Parathyroid adenoma (tissue), 2 donors: ENCODE data around the gene GALNT16.
A peak's percentile ranks its signal among the peaks of the same experiment; 100 is the strongest.

Experiments
- H2AFZ ChIP-seq: fragments of 300-600 bp; sonication (generic); one replicate; pipeline ENCODE4 v1.7.0; 2017; ENCODE audit warnings: antibody characterized with exemption, mild to moderate bottlenecking
- H3K27ac ChIP-seq: fragments of 300-600 bp; sonication (generic); one replicate; pipeline ENCODE4 v1.7.0; 2017
- H3K27me3 ChIP-seq: fragments of 300-600 bp; sonication (generic); one replicate; pipeline ENCODE4 v1.7.0; 2017; ENCODE audit warnings: low read length; ENCODE audit not compliant: control insufficient read depth, insufficient read depth
- H3K36me3 ChIP-seq: fragments of 300-600 bp; sonication (generic); one replicate; pipeline ENCODE4 v1.7.0; 2017; ENCODE audit warnings: low read length; ENCODE audit not compliant: control insufficient read depth, insufficient read depth
- H3K4me1 ChIP-seq: fragments of 300-600 bp; sonication (generic); one replicate; pipeline ENCODE4 v1.7.0; 2017; ENCODE audit warnings: control low read depth
- H3K4me2 ChIP-seq: fragments of 300-600 bp; sonication (generic); one replicate; pipeline ENCODE4 v1.7.0; 2017; ENCODE audit warnings: low read length
- H3K4me3 ChIP-seq: fragments of 300-600 bp; sonication (generic); one replicate; pipeline ENCODE4 v1.7.0; 2017; ENCODE audit warnings: low read depth, low read length
- H3K79me2 ChIP-seq: fragments of 300-600 bp; sonication (generic); one replicate; pipeline ENCODE4 v1.7.0; 2017; ENCODE audit warnings: control low read depth
- H3K9ac ChIP-seq: fragments of 300-600 bp; sonication (generic); one replicate; pipeline ENCODE4 v1.7.0; 2017; ENCODE audit warnings: mild to moderate bottlenecking
- H3K9me3 ChIP-seq: fragments of 300-600 bp; sonication (generic); one replicate; pipeline ENCODE4 v1.7.0; 2017; ENCODE audit warnings: low read length; ENCODE audit not compliant: control insufficient read depth
- CTCF ChIP-seq: fragments of 300-600 bp; sonication (generic); IDR thresholded peaks from one replicate; pipeline ENCODE4 v1.7.0; 2017; ENCODE audit warnings: antibody characterized with exemption, mild to moderate bottlenecking
- donor health status: primary hyperparathyroidism.

The GALNT16 gene

GRCh38 chr14:69249603-69250002 lies 10.4 kb upstream of the GALNT16 start:
- H3K27ac ChIP-seq = no peak overlapping the region
- H3K9me3 ChIP-seq = no peaks in the 10 kb centered on the region
- no peak for TF ChIP-seq CTCF

GRCh38 chr14:69252851-69253250 lies 7.1 kb upstream of the GALNT16 start:
- no peak for TF ChIP-seq CTCF
- H3K4me3 ChIP-seq = no peak overlapping the region
- H3K36me3 ChIP-seq = no peaks in the 10 kb centered on the region
- H3K4me1 ChIP-seq = no peaks in the 10 kb centered on the region
- H3K27ac ChIP-seq = no peak overlapping the region
- H3K9me3 ChIP-seq = no peaks in the 10 kb centered on the region
- H2AFZ ChIP-seq = no peak overlapping the region
- no peaks in the 10 kb centered on the region for H3K79me2 ChIP-seq
- no peaks in the 10 kb centered on the region for H3K27me3 ChIP-seq
- H3K9ac ChIP-seq = no peak overlapping the region
- H3K4me2 ChIP-seq = no peak overlapping the region

More at GRCh38 chr14:69249603-69250002, 10.4 kb upstream of the GALNT16 start:
- no peak overlapping the region for H3K9ac ChIP-seq
- H3K4me2 ChIP-seq = no peak overlapping the region
- no peaks in the 10 kb centered on the region for H3K36me3 ChIP-seq
- H3K27me3 ChIP-seq = no peaks in the 10 kb centered on the region
- H2AFZ ChIP-seq = no peak overlapping the region
- no peaks in the 10 kb centered on the region for H3K4me1 ChIP-seq
- no peak overlapping the region for H3K4me3 ChIP-seq
- H3K79me2 ChIP-seq = no peaks in the 10 kb centered on the region

- H3K27ac ChIP-seq = no peak overlapping the region
- peak overlapping the region; percentile 50 for H2AFZ ChIP-seq
- no peak overlapping the region for H3K4me3 ChIP-seq
- no peaks in the 10 kb centered on the region for H3K36me3 ChIP-seq
- TF ChIP-seq CTCF = no peak
- H3K9me3 ChIP-seq = no peaks in the 10 kb centered on the region
- H3K27me3 ChIP-seq = no peaks in the 10 kb centered on the region
- H3K4me2 ChIP-seq = peak overlapping the region; percentile 68
- H3K79me2 ChIP-seq = no peaks in the 10 kb centered on the region
- H3K4me1 ChIP-seq = peaks cover 6% of the 10 kb centered on the region
- no peak overlapping the region for H3K9ac ChIP-seq
These were observed 811 bp upstream of the GALNT16 start for GRCh38 chr14:69259168-69259526.

- TF ChIP-seq CTCF = no peak
- Histone ChIP-seq H3K27ac (no peak overlapping the region), H3K9me3 (no peaks in the 10 kb centered on the region), H3K27me3 (no peaks in the 10 kb centered on the region), H3K4me1 (peaks cover 6% of the 10 kb centered on the region), H3K4me3 (no peak overlapping the region), H2AFZ (peak overlapping the region; percentile 81), H3K79me2 (no peaks in the 10 kb centered on the region), H3K9ac (no peak overlapping the region), H3K4me2 (peak overlapping the region; percentile 68), H3K36me3 (no peaks in the 10 kb centered on the region)
These were observed 367 bp downstream of the GALNT16 start for GRCh38 chr14:69260190-69260860.
